ENCODE measurements around the gene ROR1. TPM values are rescaled to one million over a fixed set of nuclear protein-coding genes. Genes with fewer than 3 reads are reported as not detected.
A peak's percentile ranks its signal among the peaks of the same experiment; 100 is the strongest.
"Not testable (repeated sequence)": the region's sequence is repeated elsewhere in the genome, so short reads cannot be mapped to it uniquely, and the experiment has no call there.

ROR1 gene
- total and polyA plus RNA-seq, 9 donors, result 3.0 to 26.1 (median 15.0) TPM

- H3K27me3 ChIP-seq, result no peaks in the 10 kb centered on the region
- no peak overlapping the region for H3K4me3 ChIP-seq
- intact Hi-C loops (cut with DNase I), result no loop called here
- no peak for TF ChIP-seq EP300 (IDR thresholded peaks at IDR 0.05)
- TF ChIP-seq POLR2A (IDR thresholded peaks at IDR 0.05), result no peak
- no peak for TF ChIP-seq CTCF (IDR thresholded peaks at IDR 0.05)
- H3K4me1 ChIP-seq (ENCODE audit: insufficient read depth), result peaks cover 1% of the 10 kb centered on the region
- no peak overlapping the region for H3K27ac ChIP-seq
- 67 to 87% (median 80%) methylated on average over 1 of the region's 1 CpG for WGBS, 3 donors
- no peaks in the 10 kb centered on the region for H3K9me3 ChIP-seq
- H3K36me3 ChIP-seq, result no peaks in the 10 kb centered on the region
- DNase-seq, result no peak
Measured at GRCh38 chr1:63807046-63807445, 33.2 kb downstream of the ROR1 start.

GRCh38 chr1:63810936-63811469 is 37.2 kb downstream of the ROR1 start:
- Histone ChIP-seq H3K4me3 (no peak overlapping the region), H3K27me3 (no peaks in the 10 kb centered on the region), H3K27ac (no peak overlapping the region), H3K9me3 (no peaks in the 10 kb centered on the region), H3K4me1 (ENCODE audit: insufficient read depth) (peaks cover 3% of the 10 kb centered on the region), H3K36me3 (no peaks in the 10 kb centered on the region)
- TF ChIP-seq EP300 (IDR thresholded peaks at IDR 0.05) (no peak), CTCF (IDR thresholded peaks at IDR 0.05) (no peak), POLR2A (IDR thresholded peaks at IDR 0.05) (no peak)
- WGBS, 3 donors, result 18 to 33% (median 23%) methylated on average over 3 of the region's 3 CpGs
- intact Hi-C loops (cut with DNase I), result no loop called here
- DNase-seq, result no peak

GRCh38 chr1:63812071-63812700 is 38.4 kb downstream of the ROR1 start:
- peaks cover 3% of the 10 kb centered on the region for H3K4me1 ChIP-seq (ENCODE audit: insufficient read depth)
- no peaks in the 10 kb centered on the region for H3K9me3 ChIP-seq
- intact Hi-C loops (cut with DNase I), result no loop called here
- no peak overlapping the region for H3K4me3 ChIP-seq
- H3K27me3 ChIP-seq, result no peaks in the 10 kb centered on the region
- WGBS, 3 donors, result 98 to 99% (median 99%) methylated on average over 6 of the region's 6 CpGs
- no peaks in the 10 kb centered on the region for H3K36me3 ChIP-seq
- no peak overlapping the region for H3K27ac ChIP-seq
- no peak for DNase-seq
- TF ChIP-seq POLR2A (IDR thresholded peaks at IDR 0.05), result no peak
- TF ChIP-seq CTCF (IDR thresholded peaks at IDR 0.05), result no peak
- TF ChIP-seq EP300 (IDR thresholded peaks at IDR 0.05), result no peak

GRCh38 chr1:63813829-63814277 is 40.0 kb downstream of the ROR1 start:
- Histone ChIP-seq H3K27me3 (no peaks in the 10 kb centered on the region), H3K4me3 (no peak overlapping the region), H3K4me1 (ENCODE audit: insufficient read depth) (peaks cover 7% of the 10 kb centered on the region), H3K9me3 (no peaks in the 10 kb centered on the region), H3K27ac (peak overlapping the region in 1 of 2 donors; percentile 28), H3K36me3 (no peaks in the 10 kb centered on the region)
- 3 to 11% (median 6%) methylated on average over 3 of the region's 3 CpGs for WGBS, 3 donors
- intact Hi-C loops (cut with DNase I), result no loop called here
- DNase-seq, result peak in 4 of 5 donors; percentile 29 to 53 (median 30)
- no peak for TF ChIP-seq CTCF (IDR thresholded peaks at IDR 0.05)

- DNase-seq; H3K9me3 ChIP-seq; H3K27me3 ChIP-seq; intact Hi-C loops (cut with DNase I); H3K27ac ChIP-seq; H3K36me3 ChIP-seq; H3K4me3 ChIP-seq: not testable (repeated sequence)
- WGBS, 3 donors, result 92 to 95% (median 94%) methylated on average over 5 of the region's 5 CpGs
- H3K4me1 ChIP-seq (ENCODE audit: insufficient read depth), result peaks cover 11% of the 10 kb centered on the region
Measured at GRCh38 chr1:63816217-63816815, 42.5 kb downstream of the ROR1 start.
